GM12872 (cell line): ENCODE measurements around the gene QRICH1.
A peak's percentile ranks its signal among the peaks of the same experiment; 100 is the strongest.

Source experiments
- CTCF ChIP-seq: IDR thresholded peaks from 3 replicates; pipeline ENCODE4 v1.5.1; 2011; ENCODE audit warnings: low read depth, mild to moderate bottlenecking, low read length, moderate library complexity; ENCODE audit not compliant: insufficient read depth

Gene QRICH1

GRCh38 chr3:49093853-49094767 lies at the start of gene QRICH1:
Gene QRICH1 (minus strand): TSS chr3:49094071. CDS start chr3:49077017, 17,054 bp downstream.
- TF ChIP-seq CTCF, result peak; percentile 75

GRCh38 chr3:49140080-49140479 lies 46.2 kb upstream of the QRICH1 start:
- TF ChIP-seq CTCF, result no peak

DNA sequence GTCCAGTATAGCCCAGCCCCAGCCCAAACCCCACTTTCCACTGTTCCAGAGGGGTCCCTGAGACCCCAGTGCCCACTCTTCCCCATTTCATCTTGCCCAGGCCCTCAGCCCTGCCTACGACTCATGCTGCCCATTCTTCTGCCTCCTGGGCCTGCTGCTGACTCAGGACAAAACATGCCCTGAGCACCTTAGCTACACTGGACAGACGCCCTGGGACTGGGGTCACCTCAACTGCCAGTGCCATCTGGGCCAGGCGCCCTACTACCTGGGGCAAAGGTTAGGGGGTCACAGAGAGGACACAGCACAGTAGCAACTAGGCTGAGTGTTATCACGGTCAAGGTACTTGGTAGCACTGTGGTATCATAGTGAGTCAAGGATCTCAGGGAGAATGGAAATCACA lies 41.6 kb upstream of the QRICH1 start:
- no peak for TF ChIP-seq CTCF

DNA sequence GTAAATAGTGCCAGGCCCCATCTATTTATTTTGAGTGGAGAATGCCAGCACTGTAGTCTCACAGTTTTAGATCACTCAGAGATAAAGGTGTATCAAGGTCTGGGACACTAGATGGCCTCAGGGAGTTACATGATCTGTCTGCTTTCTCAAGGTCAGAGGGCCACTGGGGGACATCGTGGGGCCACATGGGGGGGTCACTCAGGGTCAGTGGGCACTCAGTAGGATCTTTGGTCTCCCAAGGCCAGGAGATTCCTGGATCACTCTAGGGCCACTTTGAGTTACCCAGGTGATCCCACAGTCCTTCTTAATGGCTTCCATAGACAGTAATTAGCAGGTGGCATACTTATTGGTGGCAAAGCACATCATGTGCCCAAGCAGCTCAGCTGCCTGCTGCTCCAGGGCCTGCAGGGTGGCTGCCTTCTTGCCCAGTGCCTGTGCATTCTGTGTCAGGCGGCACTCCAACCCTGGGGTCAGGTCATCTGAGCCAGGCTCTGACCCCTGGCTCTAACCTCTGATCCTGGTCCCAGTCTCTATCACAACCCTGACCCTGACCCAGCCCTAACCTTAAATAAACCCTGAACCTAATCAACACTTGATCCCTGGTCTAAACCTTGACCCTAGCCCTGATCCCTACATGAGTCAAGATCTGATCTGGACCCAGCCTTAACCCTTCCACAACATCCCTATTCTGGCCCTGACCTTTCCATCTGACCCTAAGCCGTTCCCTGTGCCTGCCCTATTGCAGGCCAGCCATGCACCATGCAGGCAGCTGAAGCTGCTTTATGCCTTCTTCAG lies 40.8 kb upstream of the QRICH1 start:
- 0 out of 3 replicates have a peak, but pooled peaks have one; percentile 5 for TF ChIP-seq CTCF

DNA sequence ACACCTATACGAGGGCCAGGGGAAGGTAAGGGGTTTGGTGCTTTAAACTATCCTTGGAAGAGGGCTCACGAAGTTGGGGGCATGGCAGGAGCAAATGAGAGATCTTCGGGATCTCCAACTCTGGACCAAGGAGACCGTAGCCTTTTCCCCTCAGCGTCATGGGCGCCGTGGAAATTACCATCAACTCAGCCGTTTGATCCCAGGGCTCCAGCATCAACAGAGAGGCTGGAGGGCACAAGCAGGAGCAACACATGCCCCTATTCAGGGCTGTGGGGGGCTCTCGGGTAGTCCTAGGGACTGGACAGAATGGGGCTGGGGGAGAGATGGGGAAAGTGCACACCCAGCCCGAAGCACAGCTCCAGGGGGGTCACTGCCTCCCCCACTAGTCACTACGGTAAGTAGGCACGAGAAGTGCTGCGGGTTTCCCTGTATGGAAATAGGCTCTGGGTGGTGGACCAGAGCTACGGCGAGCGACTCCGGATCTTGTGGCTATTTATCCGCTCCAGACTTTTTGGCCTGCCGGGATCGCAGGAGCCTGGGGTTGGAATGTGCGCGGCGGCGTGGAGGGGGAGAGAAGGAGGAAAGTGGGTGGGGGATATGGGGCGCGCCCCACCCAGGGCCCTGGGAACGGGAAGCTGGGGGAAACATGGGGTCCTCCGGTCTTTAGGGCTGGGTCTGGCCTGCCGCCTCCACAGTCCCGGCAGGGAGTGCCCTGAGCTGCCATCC lies 39.5 kb upstream of the QRICH1 start:
- TF ChIP-seq CTCF, result no peak

GRCh38 chr3:49132437-49133225 lies 38.8 kb upstream of the QRICH1 start, which contains the start of gene LAMB2:
Gene LAMB2 (minus strand): TSS chr3:49133050. CDS start chr3:49132867, 183 bp downstream.
- no peak for TF ChIP-seq CTCF
